HepG2 (cell line): ENCODE results near the gene GRAMD4.

Experiments
- BCL6 ChIP-seq: IDR thresholded peaks from 2 replicates; pipeline ENCODE4 v1.6.1; 2016; ENCODE audit warnings: missing genetic modification reagents, missing compliant biosample characterization
- CEBPB ChIP-seq: IDR thresholded peaks from 2 replicates; pipeline ENCODE4 v1.6.1; 2011; ENCODE audit warnings: low read depth, low read length, improper control_type of control experiment, borderline replicate concordance
- CTCF ChIP-seq: sonication (generic); formaldehyde crosslinking; IDR thresholded peaks from 2 replicates; pipeline ENCODE4 v1.5.0; 2020; ENCODE audit warnings: mild to moderate bottlenecking, missing genetic modification reagents, moderate library complexity
- HIC2 ChIP-seq: sonication (generic); formaldehyde crosslinking; IDR thresholded peaks from 2 replicates; pipeline ENCODE4 v1.9.0; 2022; ENCODE audit warnings: low read depth, missing genetic modification reagents
- HNRNPH1 ChIP-seq: fragments of 200-400 bp; formaldehyde crosslinking; optimal IDR thresholded peaks from 2 replicates; pipeline ENCODE3; 2017; ENCODE audit warnings: mild to moderate bottlenecking, low read depth, low read length
- POLR2A ChIP-seq, 2 experiments: IDR thresholded peaks; 2 replicates each; pipeline ENCODE4 v1.6.1; 2011; ENCODE audit warnings: low read depth in 2 of 2, low read length in 2 of 2, mild to moderate bottlenecking in 1 of 2, moderate library complexity in 1 of 2; ENCODE audit not compliant: insufficient read depth in 1 of 2
- RFX5 ChIP-seq: IDR thresholded peaks from 2 replicates; pipeline ENCODE4 v1.6.1; 2011; ENCODE audit warnings: low read depth, low read length, improper control_type of control experiment
- SNAI1 ChIP-seq: sonication (generic); formaldehyde crosslinking; IDR thresholded peaks from 2 replicates; pipeline ENCODE4 v1.5.0; 2020; ENCODE audit warnings: mild to moderate bottlenecking, missing genetic modification reagents, borderline replicate concordance

- TF ChIP-seq RFX5 (no peak), CTCF (CRISPR knock-in tag) (no peak), HIC2 (CRISPR knock-in tag) (no peak), HNRNPH1 (no peak), BCL6 (CRISPR knock-in tag) (no peak), CEBPB (no peak), SNAI1 (CRISPR knock-in tag) (no peak), POLR2A (IDR thresholded peaks at IDR 0.05; ENCODE audit: insufficient read depth in 1 of 2, low read depth in 2 of 2, low read length in 2 of 2) (no peak)
These were observed 43.4 kb downstream of the GRAMD4 start for GRCh38 chr22:46663436-46664100.
